CD1c-positive myeloid dendritic cell (primary cell): ENCODE results near the gene PPP1R2C.

Source experiments
- DNase-seq: peaks from one replicate; pipeline ENCODE4 v3.0.0-alpha.2; 2016; ENCODE audit errors: extremely low spot score

Gene PPP1R2C

DNA sequence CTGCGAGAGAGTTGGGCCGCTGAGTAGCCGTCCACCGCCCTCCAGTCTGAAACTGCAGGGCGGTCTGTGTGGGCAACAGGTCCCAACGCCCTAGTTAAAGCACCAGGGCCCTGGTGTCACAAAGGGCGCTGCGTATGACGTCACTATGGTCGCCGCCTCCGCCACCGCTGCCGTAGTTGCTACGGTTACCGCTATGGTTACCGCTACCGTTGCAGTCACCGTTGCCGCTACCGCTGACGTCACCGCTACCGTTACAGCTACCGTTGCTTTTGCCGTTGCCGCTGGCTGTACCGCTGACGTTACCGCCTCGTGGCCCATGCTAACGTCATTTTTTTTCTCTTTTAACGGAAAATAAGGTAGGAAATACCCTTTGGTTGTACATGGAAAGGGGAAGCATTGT is at the start of gene PPP1R2C:
TSS of gene PPP1R2C (minus strand) at position 68 of the 400 bp plus-strand sequence. CDS start 84 bp downstream, outside the sequence.
- no peak for DNase-seq

DNA sequence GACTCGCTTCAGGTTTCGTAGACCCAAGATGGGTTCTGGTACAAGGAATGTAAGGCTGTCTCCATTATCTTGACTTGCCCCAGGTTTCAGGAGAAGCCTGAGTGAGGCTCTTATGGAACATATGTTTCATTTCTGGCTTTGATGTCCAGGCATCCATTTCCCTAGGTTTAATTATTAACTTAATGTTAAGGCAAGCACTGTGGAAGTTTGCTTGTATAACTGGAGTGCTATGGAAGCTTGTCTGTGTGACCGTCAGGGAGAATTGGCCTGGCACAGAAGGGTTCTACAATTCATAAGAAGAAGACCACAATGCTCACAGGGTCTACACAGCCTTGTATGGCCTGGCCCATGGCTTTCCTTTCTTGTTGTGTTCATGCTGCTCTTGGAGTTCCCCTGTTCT is 47.2 kb upstream of the PPP1R2C start:
- no peak for DNase-seq

DNA sequence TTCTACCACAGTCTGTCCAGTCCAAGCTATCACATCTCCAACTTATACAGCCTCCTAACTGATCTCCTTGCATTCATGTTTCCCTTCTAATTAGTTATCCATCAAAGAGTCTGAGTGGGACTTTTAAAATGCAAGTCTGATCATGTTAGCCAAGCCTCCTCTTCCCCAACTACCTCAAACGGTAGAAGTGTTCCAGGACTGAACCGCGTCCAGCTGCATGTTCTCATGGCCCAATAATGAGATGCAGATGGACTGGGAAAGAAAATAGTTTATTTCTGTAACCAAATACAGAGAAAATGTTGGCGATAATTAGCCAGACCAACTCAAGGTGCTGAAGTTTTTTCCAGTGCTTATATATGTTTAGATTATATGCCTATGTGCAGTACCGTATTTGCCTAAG is 46.6 kb upstream of the PPP1R2C start:
- no peak for DNase-seq

DNA sequence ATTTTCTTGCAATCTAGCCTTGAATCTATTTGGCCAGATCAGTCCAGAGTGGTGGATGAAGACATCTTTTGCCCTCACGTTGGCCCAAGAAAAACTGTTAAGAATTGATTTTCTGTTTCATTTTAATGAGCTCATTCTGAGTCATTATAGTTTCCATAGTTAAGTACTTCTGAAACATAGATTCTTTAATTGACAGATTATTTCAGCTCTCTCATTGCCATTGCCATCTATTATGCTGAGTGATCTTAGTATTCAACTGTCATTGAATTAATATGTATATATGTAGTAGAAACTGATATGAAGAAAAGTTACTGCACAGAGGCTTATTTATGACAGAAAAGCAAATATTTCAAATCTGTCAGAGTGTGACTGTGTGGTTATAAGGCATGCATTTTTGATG is 45.5 kb upstream of the PPP1R2C start:
- DNase-seq = no peak

DNA sequence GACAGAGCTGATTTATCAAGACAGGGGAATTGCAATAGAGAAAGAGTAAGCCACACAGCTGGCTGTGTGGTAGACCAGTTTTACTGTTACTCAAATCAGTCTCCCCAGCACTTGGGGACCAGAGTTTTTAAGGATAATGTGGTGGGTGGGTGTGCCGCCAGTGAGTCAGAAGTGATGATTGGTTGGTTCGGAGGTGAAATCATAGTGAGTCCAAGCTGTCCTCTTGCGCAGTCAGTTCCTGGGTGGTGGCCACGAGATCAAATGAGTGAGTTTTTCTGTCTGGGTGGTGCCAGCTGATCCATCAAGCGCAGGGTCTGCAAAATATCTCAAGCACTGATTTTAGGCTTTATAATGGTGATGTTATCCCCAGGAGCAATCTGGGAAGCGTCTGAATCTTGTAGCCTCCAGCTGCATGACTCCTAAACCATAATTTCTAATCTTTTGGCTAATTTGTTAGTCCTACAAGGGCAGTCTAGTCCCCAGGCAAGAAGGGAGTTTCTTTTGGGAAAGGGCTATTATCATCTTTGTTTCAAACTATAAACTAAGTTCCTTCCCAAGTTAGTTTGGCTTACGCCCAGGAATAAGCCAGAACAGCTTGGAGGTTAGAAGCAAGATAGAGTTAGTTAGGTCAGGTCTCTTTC is 44.0 kb upstream of the PPP1R2C start:
- no peak for DNase-seq

DNA sequence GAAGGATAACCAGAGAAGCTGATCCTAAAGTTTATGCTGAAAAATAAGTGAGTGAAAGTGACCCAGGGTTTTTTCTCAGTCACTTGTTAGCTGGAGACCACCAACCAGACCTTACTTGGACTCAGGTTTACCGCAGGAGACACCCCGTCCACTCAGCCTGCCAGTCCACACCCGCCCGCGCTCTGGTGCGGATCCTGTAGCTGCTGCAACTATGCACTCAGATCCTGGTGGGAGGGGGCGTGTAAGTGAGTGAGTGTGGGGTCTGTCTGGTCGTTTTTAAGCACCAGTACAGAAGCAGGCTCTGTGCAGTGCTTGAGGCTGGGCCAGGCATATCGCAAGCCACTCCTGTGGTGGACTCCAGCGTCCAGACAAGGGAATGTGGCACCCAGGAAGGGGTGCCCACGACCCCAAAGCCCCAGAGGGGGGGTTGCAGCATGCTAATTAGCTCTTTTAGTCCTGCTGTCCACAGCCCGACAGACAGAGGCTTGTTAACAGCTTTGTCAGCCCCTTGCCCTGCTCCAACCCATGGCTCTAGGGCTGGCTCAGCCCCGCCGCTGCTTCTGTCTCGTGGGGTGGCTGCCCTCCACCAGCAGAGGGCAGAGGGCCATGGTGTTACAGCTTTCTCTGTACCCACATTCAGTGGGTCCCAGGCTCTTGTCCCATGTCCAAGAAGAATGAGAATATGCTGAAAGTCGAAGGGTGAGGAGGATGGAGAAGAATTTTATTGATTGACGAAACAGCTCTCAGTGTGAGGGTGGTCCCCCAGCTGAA is 40.4 kb upstream of the PPP1R2C start:
- no peak for DNase-seq

DNA sequence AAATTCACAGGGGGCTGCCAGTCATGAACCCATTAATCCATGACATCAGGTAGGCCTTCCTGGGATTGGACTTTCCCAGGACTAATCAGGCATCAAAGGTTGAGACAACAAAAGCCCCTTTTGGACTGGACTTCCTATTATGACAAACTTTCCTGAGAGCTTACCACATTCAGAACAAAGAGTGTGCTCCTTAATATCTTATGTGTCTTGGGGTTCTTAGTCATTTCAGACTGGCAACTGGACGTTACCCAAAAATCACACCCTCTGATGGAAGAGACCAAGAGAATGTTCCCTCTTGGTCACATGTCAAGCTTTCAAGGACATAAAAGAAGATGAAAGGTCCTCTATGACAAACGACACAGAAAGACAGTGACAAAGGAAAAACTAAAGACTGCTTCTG is 31.6 kb upstream of the PPP1R2C start:
- no peak for DNase-seq

DNA sequence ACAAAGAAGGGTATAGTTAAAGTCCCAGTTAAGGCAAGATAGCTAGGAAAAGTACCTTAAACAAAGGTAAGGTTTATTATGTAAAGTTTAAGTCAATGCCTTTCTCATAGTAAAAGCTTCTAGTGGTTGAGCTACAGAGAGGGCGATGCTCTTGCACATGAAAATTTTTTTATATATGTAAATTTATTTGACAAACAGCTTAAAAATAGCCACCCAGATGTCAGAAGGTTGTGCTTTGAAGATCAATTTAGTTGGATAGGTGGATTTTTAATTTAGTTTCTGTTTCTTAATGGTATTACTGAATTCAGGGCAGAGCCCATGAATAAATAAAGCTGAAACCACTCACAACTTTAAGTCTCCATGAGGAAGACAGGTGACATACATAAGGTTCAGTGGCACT is 29.4 kb upstream of the PPP1R2C start:
- DNase-seq = no peak

DNA sequence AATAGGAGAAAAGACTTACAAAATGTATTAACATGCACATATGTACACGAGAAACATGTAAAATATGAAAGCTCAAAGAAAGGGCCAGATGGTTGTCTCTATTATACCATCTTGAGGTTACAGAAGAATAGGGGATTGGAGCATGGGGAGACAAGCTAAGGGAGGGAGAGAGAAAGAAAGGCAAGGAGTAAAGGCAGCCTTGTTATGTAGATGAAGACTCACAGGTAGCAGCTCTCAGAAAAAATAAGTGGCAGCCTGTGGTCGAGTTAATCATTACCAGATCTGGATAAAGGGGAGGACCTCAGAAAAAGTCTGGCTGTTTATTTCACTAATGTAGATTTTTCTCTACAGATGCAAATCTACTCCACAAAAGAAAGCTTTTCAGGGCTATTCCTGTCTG is 26.6 kb upstream of the PPP1R2C start:
- no peak for DNase-seq

DNA sequence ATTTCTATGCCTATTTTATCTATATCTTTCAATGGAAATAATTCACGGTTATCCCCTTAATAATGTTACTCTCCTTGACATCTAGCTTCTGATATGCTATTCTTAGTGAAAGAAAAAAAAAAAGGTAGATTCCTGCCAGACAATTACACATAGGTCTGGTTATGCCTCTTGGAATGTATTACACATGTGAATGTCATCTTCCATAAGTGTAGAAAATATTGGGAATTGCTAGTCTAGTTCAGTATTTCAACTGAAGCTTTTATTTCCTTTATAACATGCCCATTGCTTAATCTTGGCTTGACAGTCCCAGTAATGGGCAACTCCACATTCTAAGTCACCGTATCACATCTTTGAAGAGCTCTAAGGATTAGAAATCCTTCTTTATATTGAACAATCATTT is 25.4 kb upstream of the PPP1R2C start:
- no peak for DNase-seq

DNA sequence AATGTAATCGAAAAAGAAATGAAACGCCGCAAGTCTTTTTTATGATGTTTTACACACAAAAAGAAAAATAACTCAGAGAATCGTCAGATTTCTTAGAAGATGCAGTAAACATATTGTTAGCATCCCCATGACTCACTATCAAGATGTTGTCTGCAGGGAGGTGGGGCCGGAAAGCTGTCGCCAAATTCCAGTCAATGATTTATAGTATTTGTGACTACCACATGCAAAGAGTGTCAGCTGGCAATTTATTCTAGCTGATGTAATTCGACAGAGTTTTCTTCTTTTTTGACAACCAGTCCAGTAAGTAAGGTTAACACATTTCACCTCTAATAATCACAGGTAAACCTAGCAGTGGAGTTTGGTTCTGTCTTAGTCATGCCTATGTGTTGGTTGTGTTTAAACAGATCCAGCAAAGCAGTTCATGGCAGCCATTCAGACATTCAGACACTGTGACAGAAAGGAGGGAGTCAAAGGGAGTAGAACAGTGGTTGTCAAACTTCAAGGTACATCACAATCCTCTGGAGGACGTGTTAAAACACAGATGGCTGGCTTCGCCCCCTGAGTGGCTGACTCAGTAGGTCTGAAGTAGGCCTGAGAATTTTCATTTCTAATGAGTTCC is 19.8 kb upstream of the PPP1R2C start:
- no peak for DNase-seq

DNA sequence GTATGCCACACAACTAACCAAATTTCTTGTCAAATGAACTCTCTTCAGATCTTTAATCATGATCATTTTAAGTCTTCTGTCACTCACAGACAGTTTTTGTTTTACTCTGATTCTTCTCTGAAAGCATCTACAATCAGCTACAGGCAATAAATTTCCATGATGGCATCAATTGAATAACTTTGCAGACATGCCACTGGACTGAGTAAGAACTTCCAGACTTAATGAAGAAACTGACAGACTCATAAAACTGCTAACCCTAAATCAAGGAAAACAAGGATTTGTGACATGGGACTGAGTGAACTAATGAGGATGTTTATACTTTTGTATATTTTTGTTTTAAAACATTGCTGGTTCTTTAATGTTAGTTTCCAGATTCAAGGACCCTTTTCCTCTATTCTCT is 5.5 kb upstream of the PPP1R2C start:
- DNase-seq = no peak

DNA sequence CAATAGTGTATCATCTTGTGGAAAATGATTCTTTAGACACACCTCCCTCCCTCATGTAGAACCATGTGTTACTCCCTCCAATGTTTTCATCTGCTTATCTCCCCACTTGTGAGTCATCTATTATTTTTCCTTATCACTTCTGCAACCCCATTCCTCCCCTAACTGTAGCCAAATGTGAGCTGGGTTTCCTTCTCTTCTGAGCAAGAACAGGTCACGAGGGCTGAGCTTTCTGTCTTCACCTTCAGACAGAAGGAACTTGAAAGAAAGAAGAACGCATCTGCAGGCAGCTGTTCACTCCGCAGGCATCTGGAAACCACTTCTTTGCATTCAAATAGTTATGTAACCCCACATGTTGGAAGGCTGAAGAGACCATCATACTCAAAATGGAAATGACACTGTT is 1.8 kb downstream of the PPP1R2C start:
- DNase-seq = no peak

DNA sequence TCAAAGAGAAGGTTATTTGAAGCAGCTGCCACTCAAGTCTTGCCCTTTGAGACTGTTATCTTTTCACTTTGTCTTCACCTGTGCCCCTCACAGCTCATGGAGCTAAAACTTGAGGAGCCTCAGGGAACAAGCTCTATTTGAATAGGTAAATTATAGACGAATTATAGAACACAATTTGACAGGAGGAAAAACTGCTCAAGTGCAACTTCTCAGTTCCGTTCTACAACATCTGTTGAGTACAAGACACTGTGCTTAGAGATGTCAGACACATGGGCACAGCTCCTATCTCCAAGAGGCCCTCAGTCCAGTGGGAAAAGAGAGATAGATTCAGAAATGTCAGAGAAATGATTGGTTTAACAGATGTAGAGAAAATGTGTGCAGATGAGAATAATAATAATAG is 5.1 kb downstream of the PPP1R2C start:
- no peak for DNase-seq

DNA sequence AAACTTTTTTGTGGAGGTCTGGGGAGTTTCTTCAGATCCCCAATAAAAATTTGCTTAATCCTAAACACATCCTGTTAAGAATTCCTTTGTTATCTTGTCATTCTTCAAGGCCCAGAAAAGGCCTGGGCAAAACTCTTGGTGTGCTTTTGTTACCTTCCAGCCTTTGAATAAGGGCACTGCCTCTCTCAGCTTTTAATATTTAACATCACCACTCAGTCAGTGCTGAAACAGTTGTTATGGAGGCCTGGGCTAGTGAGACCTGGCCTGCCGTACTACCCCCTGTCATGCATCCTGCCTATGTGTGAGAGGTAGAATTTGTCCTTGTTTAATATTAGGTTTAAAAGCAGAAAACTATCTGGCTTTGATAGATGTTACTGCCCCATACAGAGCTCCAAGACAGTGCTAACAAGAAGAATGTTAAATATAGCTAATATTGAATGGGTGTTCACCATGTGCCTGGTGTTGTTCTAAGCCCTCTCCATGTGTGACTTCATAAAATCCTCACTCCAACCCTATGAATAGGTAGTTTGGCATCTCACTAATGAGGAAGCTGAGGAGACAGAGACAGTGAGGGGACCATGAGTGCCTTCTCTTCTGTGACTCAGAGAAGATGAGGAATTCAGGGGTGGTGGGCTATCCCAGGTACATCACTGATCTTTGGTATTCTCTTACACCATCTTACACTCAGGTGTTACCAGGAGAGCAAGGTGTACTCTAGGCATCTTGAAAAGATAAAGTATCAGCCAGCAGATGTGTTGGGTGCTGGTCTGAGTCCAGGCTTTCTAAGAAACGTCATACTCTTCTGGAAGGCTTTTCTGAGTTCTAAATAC is 6.2 kb downstream of the PPP1R2C start:
- DNase-seq = no peak

DNA sequence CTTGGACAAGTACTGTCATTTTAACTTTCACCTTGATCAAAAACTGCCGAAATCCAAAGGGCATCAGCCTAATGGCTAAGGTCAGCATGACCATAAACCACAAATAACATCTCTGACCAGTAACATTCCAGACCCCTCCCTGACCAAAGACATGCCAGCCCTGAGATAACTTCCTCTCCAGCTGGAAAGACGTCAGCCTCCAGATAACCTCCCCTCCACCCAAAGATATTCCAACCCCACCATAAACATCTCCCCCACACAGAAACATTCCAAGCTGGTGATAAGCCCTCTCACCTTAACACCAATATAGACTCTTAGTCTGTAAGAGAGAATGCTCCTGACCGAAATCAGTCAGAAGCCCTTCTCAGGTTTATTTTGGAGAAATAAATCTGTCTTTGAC is 7.4 kb downstream of the PPP1R2C start:
- DNase-seq = no peak

DNA sequence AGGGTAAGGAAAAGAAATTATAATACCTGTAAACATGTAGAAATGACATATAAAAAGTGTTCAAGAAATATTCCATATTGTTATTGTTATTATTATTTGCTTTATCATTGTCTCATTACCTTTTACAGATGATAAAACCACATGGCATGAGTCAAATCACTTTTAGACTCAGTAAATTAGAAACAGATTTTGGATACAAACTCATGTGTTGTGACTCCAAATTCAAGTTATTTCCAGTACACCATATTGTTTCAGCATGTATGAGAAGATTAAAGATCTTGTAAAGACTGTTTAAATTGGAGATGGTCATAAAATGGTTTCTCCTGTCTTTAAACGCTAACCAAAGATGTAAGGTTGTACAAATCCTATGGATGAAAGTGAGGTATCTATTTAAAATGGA is 18.1 kb downstream of the PPP1R2C start:
- no peak for DNase-seq

DNA sequence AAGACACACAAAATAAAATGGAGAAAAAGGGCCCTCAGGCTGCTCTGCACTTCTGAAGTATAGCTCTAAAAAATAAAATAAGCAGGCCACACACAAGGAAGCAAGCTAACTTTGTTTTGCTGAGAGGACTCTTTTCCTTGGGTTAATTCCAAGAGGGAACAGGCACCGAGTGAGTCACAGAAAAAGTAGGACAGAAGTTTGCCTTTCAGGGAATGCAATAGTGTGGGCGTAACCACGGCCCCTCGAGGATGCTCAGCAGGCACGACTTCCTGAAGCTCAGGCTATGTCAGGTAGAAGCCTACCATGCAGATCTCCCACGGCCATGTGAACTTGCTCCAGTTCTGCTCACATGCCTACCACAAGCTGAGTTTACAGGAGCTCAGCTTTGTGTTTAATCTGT is 22.1 kb downstream of the PPP1R2C start:
- no peak for DNase-seq

DNA sequence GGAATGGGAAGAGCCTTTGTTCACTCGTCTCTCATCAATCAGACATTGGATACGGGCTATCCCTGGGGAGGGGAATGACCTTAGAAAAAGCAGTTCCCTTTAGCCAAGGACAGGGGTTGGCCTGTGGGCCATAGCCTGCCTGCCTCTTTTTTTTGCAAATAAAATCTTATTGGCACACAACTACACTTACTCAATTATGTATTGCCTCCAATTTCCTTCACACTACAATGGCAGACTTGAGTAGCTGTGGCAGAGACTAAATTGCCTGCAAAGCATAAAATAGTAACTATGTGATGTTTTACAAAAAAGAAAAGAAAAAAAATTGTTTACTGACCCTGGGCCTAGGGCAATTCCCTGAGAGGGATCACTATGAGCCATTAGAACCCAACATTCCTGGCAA is 23.4 kb downstream of the PPP1R2C start:
- DNase-seq = no peak

DNA sequence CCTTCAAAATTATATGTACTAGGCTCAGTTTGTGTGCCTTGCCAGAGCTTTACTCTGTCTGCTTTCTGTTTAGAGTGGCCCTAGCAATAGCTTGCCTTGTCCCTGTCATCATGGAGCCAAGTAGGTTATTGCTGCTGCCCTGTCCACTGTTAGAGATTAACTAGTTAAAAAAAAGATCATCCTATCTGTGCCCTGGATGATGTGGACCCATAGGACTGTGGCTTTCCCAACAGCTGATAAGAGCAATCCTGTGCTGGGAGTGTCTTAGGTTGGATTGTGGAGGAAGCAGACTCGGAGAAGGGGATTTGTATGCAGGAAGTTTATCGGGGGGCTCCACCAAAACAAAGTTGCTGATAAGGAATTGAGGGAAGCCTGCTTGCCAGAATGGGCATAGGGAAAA is 23.8 kb downstream of the PPP1R2C start:
- DNase-seq = no peak

DNA sequence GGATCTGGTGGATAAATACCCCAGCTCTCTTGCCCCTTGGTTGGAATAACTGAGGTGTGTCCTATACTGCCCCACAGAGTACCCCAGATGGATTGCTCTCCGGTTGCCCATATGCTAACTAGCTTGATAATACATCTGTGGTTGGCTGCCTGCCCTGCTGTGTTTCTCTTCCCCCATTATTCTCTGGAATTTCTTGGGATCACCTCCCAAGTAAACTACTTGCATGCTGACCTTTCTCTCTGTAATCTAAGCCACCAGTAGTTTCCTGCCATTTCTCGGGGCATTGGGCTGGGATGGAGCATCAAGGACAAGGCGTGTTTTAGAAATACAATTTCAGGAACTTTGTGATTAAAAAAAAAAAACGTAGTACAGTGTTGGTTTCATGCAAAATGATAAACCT is 25.2 kb downstream of the PPP1R2C start:
- DNase-seq = no peak

DNA sequence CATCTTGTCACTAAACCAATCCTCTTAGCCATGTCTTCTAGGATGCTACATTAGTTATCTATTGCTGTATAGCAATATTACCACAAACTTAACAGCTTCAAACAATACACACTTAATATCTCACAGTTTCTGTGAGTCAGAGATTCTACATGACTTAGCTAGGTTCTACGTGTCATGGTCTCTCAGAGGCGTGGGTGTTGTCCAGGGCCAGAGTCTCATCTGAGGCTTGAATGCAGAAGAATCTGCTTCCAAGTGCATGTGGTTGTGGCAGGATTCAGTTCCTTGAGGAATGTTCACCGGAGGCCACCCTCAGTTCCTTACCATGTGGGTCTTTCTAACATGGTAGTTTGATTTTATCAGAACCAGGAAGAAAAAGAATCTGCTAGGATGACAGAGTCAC is 26.4 kb downstream of the PPP1R2C start:
- DNase-seq = no peak
